HG03442 (cell line): ENCODE results near the gene OTX2.

Experiments used
- ATAC-seq: cut with Tn5 transposase; IDR thresholded peaks from one replicate; pipeline ENCODE4 v1.9.1; 2021; ENCODE audit warnings: mild to moderate bottlenecking, moderate library complexity; ENCODE audit not compliant: unreplicated experiment

The OTX2 gene

DNA sequence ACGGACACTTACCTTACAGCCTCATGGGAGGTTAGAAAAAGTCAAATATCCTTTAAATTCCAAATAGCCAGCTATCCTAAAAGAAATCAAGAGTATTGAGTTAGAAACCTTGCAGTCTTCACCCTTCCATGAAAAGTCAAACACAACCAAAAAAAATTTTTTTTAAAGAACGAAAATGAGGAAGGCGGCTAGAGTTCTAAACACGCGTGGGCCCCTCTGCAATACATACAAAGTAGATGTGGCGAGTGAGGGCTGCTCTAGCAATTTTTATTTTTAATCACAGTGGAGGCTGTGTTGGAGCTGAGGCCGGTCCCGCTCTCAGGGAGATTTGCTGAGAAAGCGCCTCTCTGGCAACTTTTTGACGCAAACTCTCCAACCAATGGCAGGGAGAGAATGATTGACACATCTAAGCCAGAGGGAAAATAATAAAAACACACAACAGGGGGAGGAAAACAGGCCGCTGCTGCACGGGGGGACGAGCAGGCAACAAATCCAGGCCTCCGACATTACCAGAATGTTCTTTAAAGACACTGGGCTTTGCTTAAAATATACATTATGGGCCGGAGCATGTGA, at the start of gene OTX2:
OTX2 (minus strand) TSS at position 333 of the 573 bp plus-strand sequence. CDS start 5,023 bp downstream, outside the sequence.
- ATAC-seq: no peak

DNA sequence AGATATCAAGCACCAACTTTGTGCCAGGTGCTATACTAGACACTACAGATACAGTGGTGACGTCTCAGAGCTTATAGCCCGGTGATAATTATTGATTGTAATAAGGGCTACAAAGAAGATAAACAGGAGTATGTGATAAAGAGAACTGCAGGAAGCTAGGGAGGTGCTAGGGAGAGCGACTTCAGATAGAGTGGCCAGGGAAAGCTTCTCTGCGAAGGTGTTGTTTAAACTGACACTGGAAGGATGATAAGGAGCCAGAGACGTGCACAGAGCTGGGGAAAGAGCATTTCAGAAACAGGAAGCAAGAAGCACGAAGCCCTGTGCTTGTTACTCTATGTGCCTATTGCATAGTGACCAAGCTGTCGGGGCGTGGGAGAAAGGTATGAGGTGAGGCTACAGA, 48.1 kb upstream of the OTX2 start:
- no peak for ATAC-seq

DNA sequence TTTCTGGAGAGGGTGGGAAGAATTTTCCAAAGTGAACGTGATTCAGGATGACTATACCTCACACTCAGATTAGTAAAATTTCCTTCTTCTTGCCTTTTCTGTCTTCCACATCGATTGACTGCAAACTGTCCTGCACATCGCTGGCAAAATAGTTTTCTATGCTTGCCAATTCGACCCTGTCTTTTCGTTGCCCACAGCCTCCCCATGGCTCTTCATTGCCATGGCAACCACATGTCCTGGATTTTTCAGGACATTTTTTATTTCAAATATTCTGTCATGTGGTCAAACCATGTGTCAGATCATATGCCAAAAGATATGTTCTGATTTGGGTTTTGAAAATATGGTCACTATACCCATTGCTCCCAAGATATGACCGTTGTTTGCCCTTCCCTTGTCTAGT, 46.9 kb upstream of the OTX2 start:
- ATAC-seq: no peak

DNA sequence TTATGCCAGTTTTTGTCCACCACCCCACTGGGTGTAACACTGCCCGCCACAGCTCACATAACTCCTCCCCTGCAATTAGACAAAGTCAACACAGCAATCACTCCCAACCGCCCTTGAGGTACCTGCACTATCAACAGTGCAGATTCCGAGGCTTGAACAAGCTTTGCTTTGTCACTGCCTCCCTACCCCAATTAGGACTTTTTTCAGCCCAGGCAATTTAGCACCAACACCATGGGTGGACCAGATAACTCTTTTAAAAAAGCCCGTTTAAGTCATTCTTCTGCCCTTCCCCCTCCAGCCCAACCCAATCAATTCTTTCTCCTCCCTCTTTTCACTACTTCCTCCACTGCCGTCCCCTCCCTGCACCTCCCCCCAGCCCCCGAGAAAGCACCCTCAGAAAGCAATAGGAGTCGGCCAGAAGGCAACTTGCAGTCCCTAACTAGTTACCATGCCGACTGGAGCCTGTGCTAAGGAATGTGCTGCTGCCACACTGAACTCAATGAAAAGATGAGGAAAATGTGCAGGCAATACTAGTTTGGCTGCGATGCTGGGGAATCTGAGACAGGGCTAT, 45.7 kb upstream of the OTX2 start:
- no peak for ATAC-seq

DNA sequence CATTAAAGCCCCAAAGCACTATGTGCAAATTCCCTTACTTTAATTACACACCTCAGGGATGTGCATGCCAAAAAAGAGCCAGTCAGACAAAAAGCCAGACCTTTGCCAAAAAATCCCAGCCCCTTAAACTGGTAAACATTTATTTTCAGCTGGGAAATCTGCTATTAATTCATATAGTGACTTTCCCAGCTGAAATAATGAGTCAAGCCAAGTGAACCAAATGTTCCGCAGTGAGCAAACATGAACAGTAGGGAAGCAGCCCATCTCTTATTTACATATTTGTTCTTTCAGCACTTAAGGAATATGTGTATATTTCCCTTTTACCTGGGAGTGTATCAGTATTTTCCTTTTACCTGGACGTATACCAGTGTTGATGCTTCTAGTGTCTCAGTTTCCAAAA, 44.0 kb upstream of the OTX2 start:
- no peak for ATAC-seq

DNA sequence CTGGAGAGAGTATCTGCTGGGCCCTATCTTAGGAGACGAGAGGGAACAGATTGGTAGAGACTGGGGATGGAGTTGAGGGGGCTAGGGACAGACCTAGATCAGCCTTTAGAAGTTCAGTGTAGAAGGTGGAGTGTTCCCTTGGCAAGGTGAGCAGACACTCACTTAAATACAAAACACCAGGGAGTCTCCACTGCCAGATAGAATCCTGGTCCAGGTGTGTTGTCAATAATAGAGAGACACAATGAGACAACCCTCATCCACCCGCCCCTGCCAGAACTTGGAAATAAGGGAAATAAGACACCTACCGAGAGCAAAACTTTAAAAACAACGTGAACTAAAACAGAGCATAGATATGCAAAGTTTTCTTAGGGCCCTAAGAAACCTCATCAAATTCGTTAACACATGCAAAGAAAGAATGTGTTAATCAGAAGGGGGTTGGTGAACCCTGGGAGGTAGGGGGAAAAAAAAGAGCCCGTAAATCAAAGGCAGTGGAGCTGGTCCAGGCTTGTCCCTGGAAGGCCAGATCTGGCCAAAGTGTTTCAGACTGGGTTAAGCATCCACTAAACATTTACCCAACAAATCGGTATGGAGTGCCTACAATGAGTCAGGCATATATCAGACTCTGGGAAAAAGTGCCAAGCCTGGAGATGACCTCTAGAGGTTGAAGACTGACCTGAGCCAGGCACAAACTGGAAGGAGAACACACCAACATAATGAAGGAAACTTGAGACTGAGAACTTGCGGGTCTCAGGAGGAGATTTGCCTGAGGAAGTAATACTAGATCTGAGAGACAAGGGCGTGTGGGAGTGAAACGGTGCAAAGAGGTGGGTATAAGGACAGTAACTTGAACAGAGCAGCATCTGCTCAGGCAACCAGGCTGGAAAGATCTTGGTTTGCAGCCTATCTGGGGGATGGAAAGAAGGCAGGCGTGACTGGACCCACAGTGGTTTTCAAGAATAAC, 37.0 kb upstream of the OTX2 start:
- ATAC-seq: no peak

DNA sequence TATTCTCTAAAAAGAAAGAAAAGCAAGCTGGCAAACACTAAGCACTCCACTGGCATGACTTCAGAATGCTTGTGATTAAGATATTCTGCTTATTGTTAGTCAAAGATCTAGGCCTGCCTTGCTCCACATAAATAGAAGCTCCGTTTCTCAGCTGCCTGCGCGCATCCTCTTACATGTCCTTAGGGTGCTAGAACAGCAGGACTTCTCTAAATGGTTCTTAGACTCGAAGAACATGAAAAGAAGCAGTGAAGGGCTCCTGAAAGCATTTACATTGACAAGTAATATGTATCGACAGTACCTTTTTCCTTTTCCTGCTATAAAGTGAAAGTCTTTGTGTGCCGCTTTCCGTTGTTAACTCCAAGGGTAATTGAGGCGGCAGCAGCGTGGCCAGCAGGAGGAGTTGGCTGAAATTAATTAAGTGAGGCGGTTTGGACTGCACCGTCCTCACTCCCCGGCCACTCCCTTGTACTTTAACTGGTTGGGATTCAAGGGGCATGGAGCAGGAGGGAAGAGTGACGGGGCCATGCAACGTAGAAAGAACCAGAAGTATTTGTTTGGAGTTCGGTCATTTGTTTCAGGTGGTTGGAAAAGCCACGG, 34.2 kb upstream of the OTX2 start:
- no peak for ATAC-seq

DNA sequence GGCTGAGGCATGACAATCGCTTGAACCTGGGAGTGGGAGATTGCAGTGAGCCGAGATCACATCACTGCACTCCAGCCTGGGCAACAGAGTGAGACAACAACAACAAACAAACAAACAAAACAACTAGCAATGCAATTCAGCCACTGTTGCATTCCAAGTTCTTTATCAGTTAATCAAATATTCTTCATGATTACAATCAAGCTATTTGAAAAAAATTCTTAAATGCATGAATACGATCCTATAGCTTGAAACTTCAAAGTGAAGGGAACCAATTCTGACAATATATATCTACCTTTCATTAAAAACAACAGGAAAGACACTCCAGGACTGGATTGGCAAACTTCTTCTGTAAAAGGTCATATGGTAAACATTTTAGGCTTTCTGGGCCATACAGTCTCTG, 31.3 kb upstream of the OTX2 start:
- ATAC-seq: no peak

DNA sequence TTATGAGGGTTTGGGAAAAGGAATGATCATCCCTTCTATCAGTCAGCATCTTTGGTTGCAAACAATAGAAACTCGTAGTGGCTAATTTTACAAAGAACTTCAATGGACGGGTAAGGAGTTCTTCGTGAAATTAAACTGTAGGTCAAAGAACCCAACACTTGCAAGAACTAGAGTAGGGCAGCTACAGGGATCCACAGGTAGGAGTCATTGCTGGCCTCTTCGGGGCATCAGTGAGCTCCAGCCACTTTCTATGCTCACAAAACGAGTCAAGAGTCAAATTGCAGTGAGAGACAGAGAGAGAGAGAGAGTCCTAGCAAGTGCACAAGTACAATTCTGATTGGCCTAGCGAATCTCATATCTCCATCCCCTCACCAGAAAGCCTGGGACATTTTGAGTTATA, 29.9 kb upstream of the OTX2 start:
- ATAC-seq: no peak

DNA sequence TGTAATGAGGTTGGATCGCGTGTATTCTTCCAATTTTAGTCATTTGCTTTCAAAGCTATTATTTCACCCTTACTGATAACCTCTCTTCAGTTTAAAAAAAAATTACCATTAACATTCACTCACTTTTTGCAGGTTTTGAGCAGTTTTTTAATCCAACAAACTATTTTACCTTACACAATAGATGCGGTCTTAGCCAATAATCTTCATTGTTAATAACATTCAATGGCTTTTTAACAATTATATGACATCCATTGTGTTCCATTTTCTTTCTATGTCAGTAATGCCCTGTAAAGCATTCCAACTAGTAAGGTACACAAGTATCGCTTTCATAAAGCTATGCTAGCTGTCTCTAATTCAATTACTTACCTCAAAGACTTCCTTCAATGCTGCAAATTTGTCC, 18.9 kb upstream of the OTX2 start:
- ATAC-seq: no peak

DNA sequence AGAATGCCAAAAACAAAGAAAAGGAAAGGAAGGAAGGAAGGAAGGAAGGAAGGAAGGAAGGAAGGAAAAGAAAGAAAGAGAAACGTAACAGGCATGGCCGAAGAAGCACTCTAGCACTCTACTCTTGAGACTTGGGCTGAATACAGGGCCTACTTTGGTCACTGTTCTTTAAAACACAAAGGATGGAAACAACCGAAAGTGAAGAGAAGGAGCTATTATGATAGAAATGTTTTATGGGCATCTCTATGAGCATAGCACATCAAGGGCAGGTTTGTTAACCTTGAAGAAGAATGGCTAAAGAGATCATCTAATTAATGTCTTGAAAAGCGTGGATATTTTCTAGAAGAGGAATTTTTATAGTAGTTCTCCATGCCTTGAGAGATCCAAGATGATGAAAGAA, 15.9 kb upstream of the OTX2 start:
- ATAC-seq: no peak

DNA sequence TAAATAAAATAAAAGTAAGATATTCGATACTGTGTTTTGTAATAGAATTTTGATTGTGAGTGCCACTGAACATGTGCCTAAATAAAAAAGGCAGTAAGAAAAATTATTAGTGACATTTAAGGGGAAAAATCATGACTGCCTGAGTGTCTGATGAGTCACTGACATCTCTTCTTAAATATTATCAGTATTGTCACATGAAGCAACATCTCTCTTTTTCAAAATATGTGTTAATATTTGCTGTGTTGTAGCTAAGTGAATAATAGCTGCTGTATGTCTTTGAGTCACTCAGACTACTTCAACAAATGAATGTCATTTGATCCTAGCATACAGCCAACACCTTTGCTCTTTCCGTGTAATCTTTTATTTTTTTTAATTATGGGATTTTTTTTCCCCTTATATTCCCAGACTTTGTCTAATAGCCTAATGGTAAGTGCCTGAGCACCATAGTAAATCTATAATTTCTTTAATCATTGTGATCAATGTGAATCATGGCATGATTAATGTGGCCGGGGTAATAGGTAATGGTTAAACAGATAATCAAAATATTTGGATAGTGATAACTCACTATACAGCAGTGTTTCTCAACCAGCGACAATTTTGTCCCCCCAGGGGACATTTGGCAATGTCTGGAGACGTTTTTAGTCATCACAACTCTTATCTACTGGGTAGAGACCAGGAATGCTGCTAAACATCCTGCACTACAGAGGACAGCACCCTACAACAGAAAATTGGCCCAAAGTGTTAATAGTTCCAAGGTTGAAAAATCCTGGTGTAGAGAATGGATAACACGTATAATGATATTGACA, 11.7 kb upstream of the OTX2 start:
- no peak for ATAC-seq

DNA sequence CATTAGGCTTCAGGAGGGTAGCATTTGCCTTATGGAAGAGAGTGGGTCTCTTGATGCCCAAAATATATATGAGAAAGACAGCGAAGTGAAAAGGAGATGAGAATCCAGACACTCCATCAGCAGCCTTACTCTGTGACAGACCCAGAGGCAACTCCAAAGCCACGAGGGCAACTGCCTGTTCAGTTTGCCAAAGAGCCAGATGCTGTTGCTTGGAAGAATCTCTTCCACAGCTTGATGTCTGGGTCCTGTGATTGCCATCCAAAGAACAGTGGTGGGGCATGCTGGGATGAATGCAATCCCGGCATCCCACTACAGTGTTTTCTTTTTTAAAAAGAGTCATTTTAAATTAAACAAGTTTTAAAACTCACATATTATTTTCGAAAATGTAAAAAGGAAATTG, 10.9 kb upstream of the OTX2 start:
- no peak for ATAC-seq

DNA sequence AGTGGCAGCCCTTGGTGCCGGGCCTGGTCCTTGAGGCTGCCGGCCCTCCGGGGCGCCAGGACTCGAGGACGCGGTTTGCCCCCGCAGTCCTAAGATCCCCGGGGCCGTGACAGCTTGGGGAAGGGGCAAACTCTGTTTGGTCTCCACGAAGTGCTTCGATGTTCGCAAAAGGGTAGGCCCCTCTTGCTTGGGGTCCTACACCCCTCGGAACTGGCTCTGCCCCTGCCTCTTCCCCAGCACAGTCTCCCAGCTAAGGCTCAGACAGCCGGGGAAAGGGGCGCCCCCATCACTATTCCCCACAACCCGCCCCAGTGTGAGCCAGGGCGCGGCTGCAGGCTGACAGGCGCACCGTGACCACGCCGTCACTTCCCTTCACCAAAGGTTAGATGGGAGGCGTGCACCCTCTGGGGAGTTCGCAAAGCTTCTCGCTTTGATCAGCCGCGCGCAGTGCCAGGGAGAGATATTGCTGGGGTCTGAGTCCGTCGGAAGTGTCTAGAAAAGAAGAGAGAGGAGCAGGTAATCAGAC, 7.2 kb upstream of the OTX2 start:
- ATAC-seq: no peak

DNA sequence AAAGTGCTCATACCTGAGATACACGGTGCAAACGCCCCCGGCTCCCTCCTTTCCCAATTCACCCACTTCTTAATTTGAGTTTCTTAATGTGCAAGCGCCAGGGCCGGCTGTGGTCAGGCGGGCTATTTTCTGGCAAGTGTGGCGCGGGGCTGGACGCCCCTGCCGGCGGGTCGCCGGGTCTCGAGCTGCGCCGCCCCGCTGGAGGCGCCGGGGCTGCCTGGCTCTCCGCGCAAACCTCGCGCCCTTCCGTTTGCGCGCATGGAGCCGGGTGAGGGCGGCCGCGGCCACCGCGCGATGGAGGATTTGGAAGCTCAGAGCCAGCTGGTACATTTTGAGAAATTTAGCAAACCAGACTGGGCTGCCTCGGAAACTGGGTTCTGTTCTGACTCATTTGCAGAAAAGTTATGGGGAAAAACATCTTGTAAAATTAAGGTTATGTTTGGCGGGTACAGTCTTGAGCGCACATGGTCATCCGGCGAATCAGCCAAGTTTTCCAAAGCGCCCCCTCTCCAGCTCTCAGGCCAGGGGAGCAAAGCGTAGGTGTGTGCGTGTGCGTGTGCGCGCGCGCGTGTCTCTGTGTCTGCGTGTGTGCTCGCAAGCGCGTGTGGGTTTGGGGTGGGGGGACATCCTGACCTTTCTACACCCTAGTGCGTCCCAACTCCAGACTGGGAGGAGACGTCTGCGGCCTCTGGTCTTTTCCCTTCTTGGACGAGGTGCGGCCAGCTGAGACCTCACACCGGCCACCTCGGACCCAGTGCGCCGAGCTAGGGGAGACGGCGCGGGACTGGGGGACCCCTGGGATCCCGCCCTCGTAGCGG, 6.5 kb upstream of the OTX2 start:
- ATAC-seq: no peak

DNA sequence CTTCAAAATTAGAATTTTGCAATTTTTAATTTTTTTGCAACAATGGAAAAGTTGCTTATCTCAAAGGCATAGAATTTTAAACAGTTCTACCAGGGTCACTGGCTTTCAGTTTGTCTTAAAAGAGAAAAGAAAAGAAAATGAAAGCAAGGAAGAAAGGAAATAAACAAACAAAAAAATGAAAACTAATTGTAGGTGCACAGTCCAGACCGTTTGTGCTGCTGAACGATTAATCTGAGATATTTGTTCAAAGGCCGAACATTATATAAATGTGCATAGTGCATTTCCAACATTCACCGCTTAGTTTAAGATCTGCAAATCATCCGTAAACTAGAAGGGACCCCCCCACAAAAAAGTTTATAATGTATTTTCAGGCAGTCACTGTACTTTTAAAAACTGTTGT, 5.5 kb upstream of the OTX2 start:
- no peak for ATAC-seq

DNA sequence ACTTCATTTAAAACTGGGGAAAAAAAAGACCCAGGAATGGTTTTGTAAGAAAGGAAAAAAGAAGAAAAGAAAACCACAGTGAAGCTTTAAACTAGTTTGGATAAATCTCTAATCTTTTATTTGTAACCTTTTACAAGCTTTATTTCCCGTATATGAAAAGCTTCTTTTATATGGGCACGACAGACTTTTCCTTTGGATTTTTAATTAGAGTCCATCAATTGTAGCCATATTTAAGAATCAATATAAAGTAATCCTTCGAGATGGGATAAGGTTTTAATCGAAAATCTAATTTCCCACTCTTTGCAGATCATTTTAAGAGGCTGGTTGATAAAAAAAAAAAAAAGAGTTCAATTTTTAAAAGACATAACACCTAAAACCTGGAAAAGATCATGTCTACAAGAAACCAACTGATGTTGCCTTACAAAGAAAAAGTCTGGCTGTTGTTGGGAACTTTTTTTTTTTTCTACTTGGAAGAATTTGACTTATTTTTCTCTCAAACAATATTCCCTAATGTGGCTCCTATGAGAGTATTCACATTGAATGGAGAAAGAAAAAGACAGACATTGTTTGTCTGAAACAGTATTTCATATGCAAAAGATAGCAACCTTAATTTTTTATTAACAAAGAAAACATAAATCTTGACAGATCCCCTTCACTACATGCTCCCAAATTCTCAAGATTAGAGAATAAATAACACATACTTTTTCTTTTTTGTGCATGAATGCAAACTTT, 4.9 kb upstream of the OTX2 start:
- ATAC-seq: no peak

DNA sequence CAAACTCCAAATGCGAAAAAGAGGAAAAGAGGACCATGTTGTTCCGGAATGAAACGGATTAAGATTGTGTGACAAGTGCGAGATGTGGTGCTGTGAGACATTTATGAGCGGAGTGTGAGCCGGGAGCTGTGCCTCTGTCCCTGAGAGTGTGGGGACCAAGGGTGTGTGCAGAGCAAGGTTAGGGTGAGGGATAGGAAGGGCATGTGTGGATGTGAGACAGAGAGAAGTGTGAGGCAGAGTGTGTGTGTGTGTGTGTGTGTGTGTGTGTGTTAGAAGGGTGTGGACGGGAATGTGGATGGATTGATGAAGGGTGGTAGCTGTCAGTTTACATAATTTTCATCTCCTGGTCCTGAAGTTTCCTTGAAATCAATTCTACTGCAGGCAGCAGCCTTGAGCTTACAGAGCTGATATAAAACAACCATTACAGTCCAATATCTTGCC, 4.3 kb upstream of the OTX2 start:
- no peak for ATAC-seq

DNA sequence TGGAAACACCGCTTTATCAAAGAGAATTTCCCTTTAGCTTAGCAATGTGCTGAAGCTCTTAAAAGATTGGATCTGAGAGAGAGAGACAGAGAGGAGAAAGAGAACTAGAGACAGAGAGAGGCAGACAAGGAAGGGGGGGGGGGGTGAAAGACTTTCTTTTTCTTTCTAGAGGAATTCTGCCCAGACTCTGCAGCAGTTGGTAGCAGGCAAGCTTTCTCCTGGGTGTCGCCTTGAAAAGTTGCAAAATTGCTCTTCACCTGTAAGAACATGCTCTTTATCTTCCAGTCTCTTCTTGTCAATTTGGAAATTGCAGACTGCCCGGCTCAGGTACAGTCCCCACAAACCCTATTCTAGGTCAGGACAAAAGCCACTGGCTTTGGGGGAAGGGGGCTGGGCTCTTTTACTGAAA, 2.9 kb upstream of the OTX2 start:
- ATAC-seq: no peak
